HG02970 (cell line): ENCODE data around the gene ZNG1F.
"Not testable (repeated sequence)": the region's sequence is repeated elsewhere in the genome, so short reads cannot be mapped to it uniquely, and the experiment has no call there.

Experiments used
- ATAC-seq: cut with Tn5 transposase; IDR thresholded peaks from one replicate; pipeline ENCODE4 v1.9.1; 2021; ENCODE audit warnings: mild to moderate bottlenecking, moderate library complexity, moderate number of reproducible peaks; ENCODE audit not compliant: unreplicated experiment, low FRiP score

ZNG1F gene

DNA sequence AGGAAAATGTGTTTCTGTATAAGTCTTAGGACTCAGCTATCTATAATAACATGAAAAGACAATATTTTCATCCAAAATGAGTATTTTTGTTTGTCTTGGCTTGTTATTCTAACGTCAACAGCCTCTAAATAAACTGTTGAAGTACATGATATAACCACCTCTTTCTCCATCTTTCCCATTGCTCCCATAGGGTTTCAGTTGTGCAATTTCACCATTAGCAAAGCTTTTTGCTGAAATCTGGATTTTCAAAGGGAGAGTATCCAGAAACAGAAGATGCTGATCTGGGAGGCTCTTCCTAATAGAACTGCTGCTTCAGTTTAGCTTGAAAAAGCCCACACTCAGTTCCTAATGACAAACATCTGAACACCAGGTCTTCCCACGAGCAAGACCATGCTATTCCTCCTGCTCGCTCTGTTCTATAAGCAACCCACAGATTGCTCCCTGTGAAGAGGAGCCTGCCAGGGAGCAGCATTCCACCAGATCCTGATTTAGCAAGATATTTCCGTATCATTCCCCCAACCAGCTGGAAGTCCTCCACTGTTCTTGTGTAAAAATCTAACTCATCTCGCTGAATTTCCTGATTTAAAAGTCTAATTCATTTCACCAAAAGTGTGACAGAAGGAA lies 101.8 kb downstream of the ZNG1F start:
- not testable (repeated sequence) for ATAC-seq

DNA sequence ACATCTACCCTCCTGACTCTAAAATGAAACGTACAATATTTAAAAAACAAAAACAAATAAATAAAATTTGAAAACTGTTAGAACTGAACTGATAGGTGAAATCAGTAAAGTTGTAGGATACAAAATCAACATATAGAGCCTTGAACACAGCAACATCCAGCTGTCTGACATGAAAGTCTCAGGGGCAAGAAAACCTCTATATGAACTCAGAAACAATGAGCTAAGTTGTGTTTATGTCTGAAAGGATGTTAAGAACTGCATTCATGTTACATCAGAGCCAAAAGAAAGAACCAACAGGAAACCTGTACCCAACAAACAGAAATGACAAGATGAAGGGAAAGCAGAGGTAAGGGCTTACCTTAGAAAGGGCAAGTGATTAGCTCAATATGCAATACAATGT lies 102.4 kb downstream of the ZNG1F start:
- not testable (repeated sequence) for ATAC-seq

DNA sequence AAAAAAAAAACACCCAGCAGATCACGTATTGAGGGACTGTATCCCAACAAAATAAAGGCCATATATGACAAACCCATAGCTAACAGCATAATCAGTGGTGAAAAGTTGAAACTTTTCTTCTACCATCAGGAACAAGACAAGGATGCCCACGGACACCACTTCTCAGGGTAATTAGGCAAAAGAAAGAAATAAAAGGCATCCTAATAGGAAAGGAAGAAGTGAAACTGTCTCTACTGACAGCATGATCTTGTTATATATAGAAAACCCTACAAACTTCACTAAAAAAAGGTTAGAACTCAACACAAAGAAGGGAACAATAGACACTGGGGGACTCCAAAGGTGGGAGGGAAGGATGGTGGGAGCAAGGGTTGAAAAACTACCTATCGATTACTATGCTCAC lies 102.9 kb downstream of the ZNG1F start:
- ATAC-seq, result not testable (repeated sequence)

DNA sequence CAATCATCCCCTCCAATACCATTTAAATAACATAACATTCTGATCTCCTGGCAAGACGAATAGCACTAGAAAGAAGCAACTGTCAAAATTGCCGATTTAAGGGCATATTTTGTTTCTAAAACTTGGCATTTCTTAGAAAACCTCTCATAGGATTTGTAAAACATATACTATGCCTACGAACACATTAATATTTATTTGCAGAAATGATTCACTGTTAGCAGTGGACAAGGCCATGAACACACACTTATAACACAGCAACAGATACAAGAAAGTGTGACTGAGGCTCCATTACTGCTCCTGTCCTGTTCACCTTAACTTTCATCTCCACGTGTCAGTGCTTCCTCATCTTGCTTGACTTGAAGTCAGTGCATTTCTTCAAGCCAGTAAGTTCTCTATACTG lies 106.8 kb downstream of the ZNG1F start:
- not testable (repeated sequence) for ATAC-seq
